ES-I3 (cell line): Measurements from ENCODE around the gene NKX6-2.
"Not testable (repeated sequence)": the region's sequence is repeated elsewhere in the genome, so short reads cannot be mapped to it uniquely, and the experiment has no call there.

Source experiments
- H3K36me3 ChIP-seq: 2 replicates; pipeline ENCODE4 v1.6.1; 2013; ENCODE audit warnings: mild to moderate bottlenecking, low read length, control low read depth, moderate library complexity; ENCODE audit not compliant: insufficient read depth
- H3K4me1 ChIP-seq: 2 replicates; pipeline ENCODE4 v1.6.1; 2013; ENCODE audit warnings: mild to moderate bottlenecking, control low read depth, low read length; ENCODE audit not compliant: insufficient read depth
- H3K9ac ChIP-seq: 2 replicates; pipeline ENCODE4 v1.6.1; 2013; ENCODE audit warnings: low read depth, mild to moderate bottlenecking, low read length, moderate library complexity
- H3K9me3 ChIP-seq: 2 replicates; pipeline ENCODE4 v1.6.1; 2013; ENCODE audit warnings: mild to moderate bottlenecking, low read length, moderate library complexity; ENCODE audit not compliant: control insufficient read depth, insufficient read depth

Gene NKX6-2

DNA sequence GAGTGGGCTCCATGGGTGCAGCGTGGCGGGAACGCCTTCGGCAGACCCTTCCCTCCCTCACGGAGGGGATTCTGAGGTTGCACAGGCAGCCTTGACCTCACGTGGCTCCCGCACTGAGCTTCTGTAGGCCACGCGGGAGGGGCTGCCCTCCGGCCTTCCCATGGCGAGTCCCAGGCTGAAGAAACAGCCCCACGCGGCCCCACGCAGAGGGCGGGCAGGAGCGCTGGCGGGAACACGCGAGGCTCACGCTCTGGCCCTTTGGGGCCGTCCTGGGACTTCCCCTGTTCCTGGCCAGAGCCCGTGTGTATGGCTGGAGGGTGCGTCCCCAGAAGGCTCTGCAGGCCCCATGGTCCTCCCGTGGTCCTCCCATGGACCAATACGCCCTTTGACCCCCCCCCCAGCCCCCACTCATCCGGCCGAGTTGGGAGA, 21.7 kb upstream of the NKX6-2 start:
- Histone ChIP-seq H3K4me1 (no peaks in the 10 kb centered on the region), H3K9ac (no peak overlapping the region), H3K36me3 (no peaks in the 10 kb centered on the region), H3K9me3 (no peaks in the 10 kb centered on the region)

DNA sequence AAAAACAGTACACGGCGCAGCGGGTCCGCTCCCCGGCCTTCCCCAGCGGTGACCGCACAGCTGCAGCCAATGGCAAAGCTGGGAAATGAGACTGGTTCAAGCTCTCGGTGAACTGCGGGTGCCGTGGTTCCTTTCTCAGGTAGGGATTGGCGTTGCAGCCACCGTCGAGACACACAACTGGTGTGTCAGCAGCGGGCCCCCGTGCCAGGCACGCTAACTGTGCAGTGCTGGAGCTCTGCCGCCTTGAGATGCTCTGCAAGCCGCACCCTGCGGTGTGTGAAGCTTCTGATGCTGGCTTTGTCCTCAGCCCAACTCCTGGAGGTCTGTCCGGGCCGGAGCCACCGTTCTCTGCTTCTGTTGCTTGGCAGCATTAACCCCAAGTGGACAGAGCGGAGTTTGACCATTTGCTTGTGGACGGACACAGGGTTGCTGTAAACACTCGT, 20.6 kb upstream of the NKX6-2 start:
- Histone ChIP-seq H3K36me3 (no peaks in the 10 kb centered on the region), H3K4me1 (no peaks in the 10 kb centered on the region), H3K9ac (no peak overlapping the region), H3K9me3 (no peaks in the 10 kb centered on the region)

DNA sequence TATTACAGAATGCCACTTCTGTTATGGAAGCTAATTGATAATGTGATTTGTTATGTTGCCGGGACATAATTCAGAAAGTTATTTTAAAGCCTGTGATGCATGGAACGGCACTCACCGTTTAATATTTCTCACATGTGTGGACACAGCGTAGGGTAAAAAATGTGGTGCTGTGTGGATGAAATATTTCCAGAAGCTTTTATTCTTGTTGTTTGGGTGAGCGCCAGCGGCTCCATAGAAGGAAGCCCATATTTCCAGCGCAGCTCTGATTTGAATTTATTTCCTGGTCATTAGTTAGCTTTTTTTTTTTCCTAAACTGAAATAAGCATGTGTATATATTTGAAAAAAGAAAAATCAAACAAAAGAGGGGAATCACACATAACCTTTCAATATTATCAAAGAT, 20.2 kb upstream of the NKX6-2 start:
- no peaks in the 10 kb centered on the region for H3K4me1 ChIP-seq

DNA sequence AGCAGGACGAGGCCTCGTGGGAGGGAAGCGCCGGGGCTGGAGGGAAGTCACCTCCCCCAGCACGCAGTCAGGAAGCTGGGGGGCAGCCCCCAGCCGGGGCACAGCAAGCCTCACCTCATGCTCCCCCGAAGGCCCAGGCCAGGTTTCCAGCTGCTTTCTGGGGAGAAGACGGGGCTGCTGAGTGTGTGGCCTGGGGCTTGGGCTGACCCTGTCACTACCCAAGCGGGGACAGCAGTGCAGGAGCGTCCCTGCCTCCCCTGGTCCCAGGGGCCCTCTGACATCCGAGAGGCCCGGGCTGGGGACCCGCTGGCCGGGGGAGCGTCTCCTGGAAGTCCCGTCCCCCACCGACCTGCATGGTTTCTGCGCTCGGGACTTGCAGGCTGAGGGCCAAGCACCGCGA, 19.7 kb upstream of the NKX6-2 start:
- Histone ChIP-seq H3K9me3 (no peaks in the 10 kb centered on the region), H3K9ac (no peak overlapping the region), H3K36me3 (no peaks in the 10 kb centered on the region), H3K4me1 (no peaks in the 10 kb centered on the region)

More for the DNA sequence above, 20.2 kb upstream of the NKX6-2 start:
- no peaks in the 10 kb centered on the region for H3K36me3 ChIP-seq
- no peaks in the 10 kb centered on the region for H3K9me3 ChIP-seq
- H3K9ac ChIP-seq, result no peak overlapping the region

DNA sequence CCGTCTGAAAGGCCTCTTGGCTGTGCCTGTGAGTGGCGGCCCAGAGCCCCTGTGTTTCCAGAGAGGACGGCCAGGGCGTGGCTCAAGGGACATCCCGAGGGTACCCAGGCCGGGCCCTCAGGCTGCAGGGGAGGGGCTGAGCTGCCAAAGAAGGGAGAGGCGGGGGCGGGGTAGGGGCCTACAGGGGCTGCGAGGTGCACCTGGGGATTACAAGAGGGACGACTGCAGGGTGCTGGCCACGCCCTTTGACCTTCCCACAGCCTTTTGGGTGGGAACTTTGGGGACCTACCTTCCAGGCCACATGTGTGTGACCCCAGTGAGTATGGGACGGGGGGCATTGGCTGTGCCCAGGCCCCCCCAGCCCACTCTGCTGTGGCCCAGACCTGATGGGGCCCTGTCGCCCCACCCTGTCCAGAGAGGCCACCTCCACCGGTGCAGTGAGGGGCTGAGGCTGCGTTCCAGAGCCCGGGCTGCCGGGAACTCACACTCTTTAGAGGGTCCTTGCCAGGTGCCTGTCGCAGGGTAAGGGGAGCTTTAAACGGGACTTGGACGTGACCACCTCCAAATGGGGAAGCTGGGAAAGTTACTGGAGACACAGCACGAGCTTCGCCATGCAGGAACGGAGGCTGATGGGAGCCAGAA, 19.0 kb upstream of the NKX6-2 start:
- no peaks in the 10 kb centered on the region for H3K4me1 ChIP-seq
- no peaks in the 10 kb centered on the region for H3K36me3 ChIP-seq
- H3K9me3 ChIP-seq, result no peaks in the 10 kb centered on the region
- no peak overlapping the region for H3K9ac ChIP-seq

DNA sequence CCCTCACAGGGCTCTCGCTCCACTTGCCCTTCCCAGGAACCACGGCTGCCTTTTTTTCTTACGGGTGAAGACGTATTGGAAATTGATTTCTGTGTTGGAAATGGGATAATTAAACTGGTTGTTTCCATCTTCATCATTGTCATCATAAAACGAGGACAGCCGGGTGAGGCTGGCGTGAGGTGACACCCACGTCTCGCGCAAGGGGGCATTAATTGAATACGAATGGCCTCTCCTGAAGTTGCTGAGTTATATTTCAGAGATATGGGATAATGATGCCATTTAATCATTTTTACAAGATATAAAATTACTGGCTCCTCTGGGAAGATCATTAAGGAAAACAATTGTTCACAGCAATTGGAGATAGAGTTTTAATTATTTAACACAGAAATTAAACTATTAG, 18.3 kb upstream of the NKX6-2 start:
- H3K9me3 ChIP-seq, result no peaks in the 10 kb centered on the region
- no peaks in the 10 kb centered on the region for H3K4me1 ChIP-seq
- H3K9ac ChIP-seq, result no peak overlapping the region
- H3K36me3 ChIP-seq, result no peaks in the 10 kb centered on the region

DNA sequence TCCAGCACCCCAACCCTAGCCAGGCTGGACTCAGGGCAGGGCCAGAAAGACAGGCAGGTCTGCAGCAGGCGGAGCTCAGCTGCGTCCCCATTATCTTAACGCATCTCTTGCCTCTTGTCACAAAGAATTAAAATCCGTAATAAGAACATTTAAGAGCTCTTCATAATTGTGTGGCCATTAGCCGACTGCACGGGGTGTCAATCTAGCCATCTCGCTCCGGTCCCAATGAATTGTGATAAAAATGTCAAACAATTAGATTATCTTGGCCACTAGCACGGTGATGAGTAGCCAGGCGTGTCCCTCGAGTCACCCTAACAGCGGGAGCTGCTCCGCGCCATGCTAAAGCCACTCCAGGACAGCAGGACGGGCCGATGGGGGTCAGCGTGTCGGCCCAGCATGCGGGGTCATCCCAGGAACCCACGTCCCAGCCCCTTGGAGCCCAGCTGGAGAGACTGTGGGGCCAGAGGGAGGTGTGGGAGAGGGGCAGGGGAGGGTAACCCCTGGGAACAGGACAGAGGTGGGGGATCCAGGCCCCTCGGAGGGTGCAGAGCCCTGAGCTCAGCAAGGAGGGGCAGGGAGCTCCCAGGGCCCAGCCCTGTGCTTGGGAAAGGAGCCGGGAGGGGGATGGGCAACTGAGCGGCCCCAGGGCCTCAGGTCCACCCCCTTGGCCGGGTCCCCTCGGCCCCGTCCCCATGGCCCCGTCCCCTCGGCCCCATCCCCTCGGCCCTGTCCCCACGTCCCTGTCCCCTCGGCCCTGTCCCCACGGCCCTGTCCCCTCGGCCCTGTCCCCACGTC, 17.7 kb upstream of the NKX6-2 start:
- Histone ChIP-seq H3K4me1 (no peaks in the 10 kb centered on the region), H3K36me3 (no peaks in the 10 kb centered on the region), H3K9me3 (no peaks in the 10 kb centered on the region), H3K9ac (no peak overlapping the region)

DNA sequence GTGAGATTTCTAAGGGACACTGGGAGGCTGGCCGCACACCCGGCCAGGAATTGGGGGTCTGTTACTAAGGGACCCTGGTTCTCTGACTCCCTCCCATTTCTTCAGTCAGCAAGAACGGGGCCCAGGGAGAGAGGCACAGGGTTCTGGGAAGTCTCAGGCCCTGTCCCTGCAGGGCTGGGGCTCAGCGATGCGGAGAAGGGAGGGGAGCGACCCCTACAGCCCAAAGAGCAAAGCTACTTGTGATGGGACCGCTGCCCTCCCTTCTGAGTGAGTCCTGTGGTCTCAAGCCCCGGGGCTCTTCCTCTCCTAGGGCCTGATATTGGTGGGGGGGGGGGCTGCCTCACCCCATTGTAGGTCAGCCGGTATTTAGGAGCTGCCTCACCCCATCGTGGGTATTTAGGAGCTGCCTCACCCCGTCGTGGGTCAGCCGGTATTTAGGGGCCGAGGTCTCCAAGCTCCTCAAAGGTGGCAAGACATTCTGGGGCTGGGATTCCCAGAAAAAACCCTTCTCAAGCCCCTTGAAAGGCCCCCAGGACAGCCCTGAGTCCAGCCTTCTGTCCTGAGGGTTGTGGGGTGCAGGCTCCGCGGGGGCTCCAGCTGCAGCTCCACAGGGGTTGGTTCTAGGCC, 16.9 kb upstream of the NKX6-2 start:
- H3K36me3 ChIP-seq, result no peaks in the 10 kb centered on the region
- H3K4me1 ChIP-seq, result no peaks in the 10 kb centered on the region
- H3K9me3 ChIP-seq, result no peaks in the 10 kb centered on the region
- no peak overlapping the region for H3K9ac ChIP-seq

DNA sequence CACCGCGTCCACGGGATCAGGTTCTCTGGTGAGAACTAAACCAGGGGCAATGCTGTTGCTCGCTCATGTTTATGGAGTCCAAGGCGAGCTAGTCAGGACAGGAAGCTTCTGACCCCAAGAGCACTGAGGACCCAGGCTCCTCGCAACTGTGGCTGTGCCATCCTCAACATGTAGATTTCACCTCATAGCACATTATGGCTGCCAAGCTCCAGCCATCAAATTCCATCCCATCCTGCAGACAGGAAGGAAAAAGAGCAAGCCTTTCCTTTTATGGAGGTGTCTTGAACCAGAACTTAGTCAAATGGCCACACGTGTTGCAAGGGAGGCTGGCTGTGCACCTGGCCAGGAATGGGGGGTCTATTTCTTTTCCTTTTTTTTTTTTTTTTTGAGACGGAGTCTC, 16.1 kb upstream of the NKX6-2 start:
- Histone ChIP-seq H3K4me1 (no peaks in the 10 kb centered on the region), H3K36me3 (no peaks in the 10 kb centered on the region), H3K9me3 (no peaks in the 10 kb centered on the region), H3K9ac (no peak overlapping the region)

DNA sequence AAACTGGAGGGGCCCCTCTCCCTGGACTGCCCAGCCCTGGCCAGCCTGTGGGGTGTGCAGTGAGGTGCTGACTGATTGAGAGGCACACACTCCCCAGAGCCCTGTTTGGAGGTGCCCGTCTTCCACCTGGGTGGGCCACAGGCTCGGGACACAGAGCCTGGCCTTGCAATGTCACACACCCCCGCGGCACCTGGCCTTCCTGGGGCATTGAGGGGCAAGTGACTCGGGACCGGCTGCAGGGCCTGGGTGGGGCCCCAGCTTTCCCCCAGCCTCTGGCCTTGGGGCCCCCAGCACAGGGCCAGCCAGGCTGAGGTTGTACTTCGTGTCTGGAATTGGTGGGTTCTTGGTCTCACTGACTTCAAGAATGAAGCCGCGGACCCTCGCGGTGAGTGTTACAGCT, 13.9 kb upstream of the NKX6-2 start:
- Histone ChIP-seq H3K4me1 (no peaks in the 10 kb centered on the region), H3K36me3 (no peaks in the 10 kb centered on the region), H3K9ac (no peak overlapping the region), H3K9me3 (no peaks in the 10 kb centered on the region)

DNA sequence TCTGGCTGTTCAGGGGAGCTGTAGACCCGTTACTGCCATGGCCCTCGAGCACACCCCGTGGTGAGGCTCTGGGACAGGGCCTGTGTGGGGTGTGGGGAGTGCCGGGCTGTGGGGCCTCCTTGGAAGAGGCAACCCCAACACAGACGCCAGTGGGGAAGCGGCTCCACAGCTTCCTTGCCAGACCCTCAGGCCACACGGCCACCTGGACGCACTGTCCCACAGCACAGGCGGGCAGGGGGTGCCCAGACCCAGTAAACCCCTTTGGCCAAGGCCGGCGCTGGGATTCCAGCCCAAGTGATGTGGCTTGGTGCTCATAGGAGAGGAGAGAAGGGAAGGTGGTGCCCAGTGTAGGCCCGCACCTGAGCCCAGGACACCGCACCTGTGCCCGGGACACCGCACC, 12.9 kb upstream of the NKX6-2 start:
- H3K9me3 ChIP-seq, result no peaks in the 10 kb centered on the region

DNA sequence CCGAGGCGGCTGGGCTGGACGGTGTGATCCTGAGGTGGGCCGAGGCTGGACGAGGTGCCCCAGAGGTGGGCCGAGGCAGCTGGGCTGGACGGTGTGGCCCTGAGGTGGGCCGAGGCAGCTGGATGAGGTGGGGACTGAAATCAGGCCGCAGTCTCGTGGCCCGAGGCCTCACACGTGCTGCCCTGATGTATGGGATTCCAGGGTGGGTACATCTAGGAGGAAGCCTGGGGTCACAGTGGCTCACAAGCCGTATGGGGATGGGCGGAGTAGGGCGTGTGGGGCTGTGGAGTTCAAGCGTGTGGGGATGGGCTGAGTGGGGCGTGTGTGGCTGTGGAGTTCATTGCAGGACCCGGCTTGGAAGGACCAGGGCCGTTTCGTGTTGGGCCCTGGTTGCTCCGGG, 12.5 kb upstream of the NKX6-2 start:
- Histone ChIP-seq H3K4me1 (no peaks in the 10 kb centered on the region), H3K36me3 (no peaks in the 10 kb centered on the region), H3K9ac (no peak overlapping the region), H3K9me3 (no peaks in the 10 kb centered on the region)

More for the DNA sequence above, 12.9 kb upstream of the NKX6-2 start:
- H3K36me3 ChIP-seq, result no peaks in the 10 kb centered on the region
- H3K4me1 ChIP-seq, result no peaks in the 10 kb centered on the region
- no peak overlapping the region for H3K9ac ChIP-seq

DNA sequence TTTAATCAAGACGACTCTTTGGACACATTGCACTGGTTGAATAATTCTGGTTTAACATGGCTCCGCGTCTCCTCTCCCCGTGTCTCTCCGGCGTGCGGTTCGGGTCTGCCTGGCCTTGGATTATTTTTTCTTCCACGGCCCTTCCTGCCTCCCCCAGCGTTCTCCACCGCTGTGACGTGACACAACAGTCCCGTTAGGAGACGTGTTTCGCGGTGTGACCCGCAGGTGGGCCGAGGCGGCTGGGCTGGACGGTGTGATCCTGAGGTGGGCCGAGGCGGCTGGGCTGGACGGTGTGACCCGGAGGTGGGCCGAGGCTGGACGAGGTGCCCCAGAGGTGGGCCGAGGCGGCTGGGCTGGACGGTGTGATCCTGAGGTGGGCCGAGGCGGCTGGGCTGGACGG, 12.0 kb upstream of the NKX6-2 start:
- not testable (repeated sequence) for H3K9ac ChIP-seq, H3K4me1 ChIP-seq, H3K36me3 ChIP-seq, H3K9me3 ChIP-seq

DNA sequence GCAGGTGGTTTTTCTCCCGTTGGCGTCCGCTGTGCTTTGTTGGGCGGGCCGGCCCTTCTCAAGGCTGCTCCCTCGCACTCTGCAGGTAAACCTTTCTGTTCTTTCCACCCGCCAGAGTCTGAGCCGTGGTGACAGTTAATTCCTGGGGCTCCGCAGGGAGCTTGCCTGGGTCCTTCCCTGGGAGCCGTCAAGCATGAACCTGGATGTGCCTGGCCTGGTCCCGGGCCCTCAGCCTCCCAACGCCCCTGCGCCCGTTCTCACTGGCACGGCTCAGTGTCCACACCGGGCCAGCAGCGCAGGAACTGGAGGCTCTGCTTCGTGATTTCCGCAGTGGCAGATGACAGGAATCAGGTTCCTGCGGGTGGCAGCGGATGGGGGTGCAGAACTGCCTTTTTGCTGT, 10.9 kb upstream of the NKX6-2 start:
- H3K36me3 ChIP-seq, result no peaks in the 10 kb centered on the region
- H3K9me3 ChIP-seq, result no peaks in the 10 kb centered on the region
- no peak overlapping the region for H3K9ac ChIP-seq
- no peaks in the 10 kb centered on the region for H3K4me1 ChIP-seq
